Prostate gland (tissue), 2 donors: ENCODE results near the gene CORO2B.

Experiments
- POLR2A ChIP-seq: fragments of 450-650 bp; IDR thresholded peaks from one replicate; pipeline ENCODE4 v1.6.1; 2016; ENCODE audit warnings: antibody characterized with exemption, mild to moderate bottlenecking
- TF ChIP-seq, protein P1 (sequence below), 4 experiments: fragments of 200-600 bp in 2 of 4; fragments of 450-650 bp in 2 of 4; sonication (generic) in 2 of 4; IDR thresholded peaks; 1 replicate in 3 of 4; 2 replicates in 1 of 4; pipeline ENCODE4 v1.5.1; 2016 to 2019; ENCODE audit warnings: antibody characterized with exemption in 4 of 4, mild to moderate bottlenecking in 2 of 4, moderate library complexity in 2 of 4

DNA sequence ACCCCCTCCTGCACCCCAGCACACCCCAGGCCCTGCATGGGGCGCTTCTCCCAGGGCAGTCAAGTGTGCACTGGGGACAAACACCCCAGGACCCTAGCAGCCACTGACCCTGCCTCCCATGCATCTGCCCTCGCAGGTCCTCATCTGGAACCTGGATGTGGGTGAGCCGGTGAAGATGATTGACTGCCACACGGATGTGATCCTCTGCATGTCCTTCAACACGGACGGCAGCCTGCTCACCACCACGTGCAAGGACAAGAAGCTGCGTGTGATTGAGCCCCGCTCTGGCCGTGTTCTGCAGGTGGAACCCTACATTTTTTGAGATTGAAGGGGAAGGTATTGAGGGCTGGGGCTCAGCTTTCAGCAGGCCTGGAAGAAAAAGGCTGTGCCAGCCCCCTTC is 132.6 kb downstream of the CORO2B start:
- no peak for TF ChIP-seq POLR2A
- TF ChIP-seq, protein P1, sequence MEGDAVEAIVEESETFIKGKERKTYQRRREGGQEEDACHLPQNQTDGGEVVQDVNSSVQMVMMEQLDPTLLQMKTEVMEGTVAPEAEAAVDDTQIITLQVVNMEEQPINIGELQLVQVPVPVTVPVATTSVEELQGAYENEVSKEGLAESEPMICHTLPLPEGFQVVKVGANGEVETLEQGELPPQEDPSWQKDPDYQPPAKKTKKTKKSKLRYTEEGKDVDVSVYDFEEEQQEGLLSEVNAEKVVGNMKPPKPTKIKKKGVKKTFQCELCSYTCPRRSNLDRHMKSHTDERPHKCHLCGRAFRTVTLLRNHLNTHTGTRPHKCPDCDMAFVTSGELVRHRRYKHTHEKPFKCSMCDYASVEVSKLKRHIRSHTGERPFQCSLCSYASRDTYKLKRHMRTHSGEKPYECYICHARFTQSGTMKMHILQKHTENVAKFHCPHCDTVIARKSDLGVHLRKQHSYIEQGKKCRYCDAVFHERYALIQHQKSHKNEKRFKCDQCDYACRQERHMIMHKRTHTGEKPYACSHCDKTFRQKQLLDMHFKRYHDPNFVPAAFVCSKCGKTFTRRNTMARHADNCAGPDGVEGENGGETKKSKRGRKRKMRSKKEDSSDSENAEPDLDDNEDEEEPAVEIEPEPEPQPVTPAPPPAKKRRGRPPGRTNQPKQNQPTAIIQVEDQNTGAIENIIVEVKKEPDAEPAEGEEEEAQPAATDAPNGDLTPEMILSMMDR (IDR thresholded peaks at IDR 0.05), result no peak
